Measurements from ENCODE around the gene KCNJ10.

KCNJ10 gene

DNA sequence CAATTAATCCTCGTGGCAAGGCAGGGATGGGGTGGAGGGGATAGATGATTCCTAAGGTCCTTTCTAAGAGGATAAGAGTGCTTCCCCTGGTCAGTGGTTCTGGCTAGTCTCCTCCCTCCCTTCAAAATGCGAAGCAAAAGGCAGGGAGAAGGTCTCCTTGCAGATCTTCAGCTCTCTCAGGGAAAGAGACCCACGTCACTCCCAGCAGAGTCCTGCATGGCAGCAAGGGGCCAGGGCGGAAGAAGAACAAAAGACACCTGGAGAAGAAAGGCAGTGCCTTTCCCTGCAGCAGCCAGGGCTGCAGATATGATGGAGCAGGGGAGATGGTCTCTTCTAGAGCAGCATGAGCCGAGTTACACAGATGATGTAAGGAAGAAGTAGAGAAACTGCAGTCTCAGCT, 86.3 kb downstream of the KCNJ10 start:
- no peak for DNase-seq

DNA sequence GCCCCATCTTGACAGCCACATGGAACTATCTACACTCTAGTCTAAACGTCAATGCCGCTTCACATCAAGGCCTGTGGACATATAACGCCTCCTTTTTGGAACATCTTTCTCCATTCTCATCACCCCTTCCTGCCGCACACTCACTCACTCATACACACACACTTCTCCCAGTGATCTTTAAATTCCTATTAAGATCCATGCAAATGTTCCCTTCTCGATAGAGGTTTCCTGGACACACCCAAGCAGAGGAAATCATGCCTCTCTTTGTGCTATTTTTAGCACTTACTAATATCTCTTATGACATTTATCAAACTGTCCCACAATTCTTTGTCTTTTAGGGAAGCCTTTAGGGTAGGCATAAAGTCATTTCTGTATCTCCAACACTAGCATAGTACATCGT, 87.7 kb downstream of the KCNJ10 start:
- no peak for DNase-seq

DNA sequence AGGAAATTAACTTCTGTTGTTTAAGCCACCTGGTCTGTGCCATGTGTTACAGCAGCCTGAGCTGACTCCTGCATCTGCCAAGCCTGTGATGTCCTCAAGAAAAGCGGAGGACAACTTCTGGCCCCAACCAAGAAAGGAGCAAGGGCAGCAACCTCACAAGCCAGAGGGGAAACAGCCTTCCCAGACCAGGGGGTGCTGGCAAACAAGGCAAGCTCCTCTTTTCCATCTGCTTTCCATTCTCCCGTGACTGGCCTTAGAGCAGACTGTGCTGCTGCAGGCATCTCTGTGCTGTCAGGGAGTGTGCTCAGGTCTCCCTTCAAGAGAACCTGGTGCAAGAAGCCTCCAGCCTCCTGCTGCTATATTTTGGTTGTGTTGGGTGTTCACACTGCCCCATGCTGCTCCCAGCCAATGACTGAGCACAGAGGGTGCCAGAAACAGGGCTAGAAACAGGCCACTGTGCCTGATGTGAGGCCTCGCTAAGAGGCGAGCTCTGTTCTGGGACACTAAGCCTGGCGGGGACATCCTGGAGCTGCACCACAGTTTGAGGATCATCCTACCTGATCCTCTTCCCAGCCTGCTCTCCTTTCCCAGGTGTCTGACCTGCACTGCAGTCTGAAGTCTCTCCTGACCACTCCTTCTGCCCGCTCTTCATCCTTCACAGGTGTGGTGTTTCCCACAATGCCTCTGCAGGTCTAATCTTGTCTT, 88.5 kb downstream of the KCNJ10 start:
- DNase-seq, result no peak

DNA sequence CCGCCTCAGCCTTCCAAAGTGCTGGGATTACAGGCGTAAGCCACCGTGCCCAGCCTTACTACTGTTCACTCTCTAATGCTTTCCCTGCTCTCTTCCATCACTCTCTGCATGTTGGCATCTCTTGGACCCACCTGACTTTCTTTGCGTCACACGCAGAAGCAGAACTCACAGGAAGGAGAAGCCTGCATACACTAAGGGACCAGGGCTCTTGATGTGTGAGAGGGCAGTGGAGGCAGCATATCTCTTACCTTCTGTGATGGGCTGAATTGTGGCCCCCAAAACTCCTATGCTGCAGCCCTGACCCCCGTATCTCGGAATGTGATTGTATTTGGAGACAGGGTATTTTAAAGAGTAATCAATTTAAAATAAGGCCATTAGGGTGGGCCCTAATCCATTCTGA, 89.2 kb downstream of the KCNJ10 start:
- DNase-seq, result no peak

DNA sequence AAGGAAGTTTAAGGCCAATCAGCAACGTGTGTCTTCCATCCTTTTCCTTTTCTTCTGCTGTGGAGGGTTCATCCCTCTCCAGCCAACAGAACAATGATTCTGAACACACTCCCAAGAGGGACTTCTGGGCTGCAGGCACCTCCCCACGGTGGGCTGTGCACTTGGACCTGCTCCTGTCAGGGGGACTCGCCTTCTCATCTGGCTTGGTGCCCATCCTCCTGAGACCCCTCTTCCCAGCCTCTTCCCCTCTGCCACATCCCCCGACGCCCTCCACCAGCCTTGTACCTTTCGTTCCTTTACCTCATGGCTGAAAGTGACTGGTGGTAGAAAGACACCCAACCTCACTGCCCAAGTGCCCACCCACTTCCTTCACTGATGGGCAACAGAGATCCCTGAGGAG, 89.9 kb downstream of the KCNJ10 start:
- no peak for DNase-seq

DNA sequence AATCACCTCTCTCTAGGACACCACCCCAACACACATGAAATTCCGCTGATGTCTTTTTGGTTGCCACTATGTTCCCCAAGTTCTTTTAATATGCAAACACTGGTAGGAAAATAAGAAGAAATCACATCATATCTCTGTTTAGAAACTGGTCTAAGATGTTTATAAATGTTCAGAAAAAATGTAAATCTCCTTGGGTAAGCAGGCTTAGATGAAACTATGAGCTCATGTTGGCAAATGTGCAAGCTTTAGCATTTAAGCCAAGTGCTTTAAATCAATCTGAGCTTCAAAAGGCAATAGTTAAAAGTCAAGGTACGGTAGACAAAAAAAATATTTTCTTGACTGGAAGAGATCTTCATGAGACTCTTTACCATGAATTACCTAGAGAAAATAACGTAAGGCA, 90.7 kb downstream of the KCNJ10 start:
- no peak for DNase-seq

DNA sequence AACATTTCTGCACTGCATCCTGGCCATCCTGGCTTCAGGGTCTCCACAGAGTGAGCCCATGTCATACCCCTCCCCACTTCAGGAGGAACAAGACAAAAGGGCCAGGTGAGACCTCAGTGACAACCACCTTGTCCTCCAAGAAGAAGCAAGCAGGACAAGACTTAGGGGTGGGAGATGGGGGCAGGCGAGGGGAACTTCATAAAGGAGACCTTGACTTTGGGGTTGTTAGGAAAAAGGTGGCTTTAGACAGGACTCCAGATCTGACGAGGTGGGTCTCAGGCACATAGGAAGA, 91.9 kb downstream of the KCNJ10 start:
- DNase-seq, result no peak

DNA sequence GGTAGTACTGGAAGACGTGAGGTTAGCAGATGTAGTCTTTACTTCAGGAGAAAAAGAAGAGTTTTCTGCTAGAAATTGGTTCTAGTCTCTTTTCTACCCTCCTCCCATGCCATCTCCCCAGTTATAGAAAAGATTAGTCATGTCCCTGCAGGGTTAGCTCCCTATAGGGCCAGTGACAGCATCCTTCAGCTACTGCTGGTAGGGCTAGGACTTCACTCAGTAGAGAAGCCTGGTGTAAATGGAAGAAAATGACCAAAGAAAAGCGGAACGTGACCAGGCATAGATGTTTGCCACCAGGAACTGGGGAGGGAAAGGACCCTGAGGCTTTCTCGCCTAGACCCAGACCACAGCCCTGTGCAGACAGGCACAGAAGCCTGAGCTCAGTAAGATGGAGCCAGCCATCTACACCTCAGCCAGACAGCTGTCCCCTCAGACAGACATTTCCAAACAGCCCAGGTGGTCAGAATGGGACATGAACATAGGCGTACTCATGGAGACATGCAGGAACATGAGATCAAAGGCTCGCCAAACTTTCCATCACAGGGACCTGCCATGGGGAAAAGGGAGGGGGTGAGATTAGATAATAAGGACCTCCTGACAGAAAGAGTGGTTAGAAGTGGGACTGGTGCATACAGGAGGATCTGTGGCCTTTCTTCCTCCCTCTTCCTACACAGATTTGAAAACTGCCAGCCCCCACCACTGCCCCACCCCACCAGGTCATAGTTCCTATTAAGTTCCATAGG, 92.4 kb downstream of the KCNJ10 start:
- DNase-seq, result no peak

DNA sequence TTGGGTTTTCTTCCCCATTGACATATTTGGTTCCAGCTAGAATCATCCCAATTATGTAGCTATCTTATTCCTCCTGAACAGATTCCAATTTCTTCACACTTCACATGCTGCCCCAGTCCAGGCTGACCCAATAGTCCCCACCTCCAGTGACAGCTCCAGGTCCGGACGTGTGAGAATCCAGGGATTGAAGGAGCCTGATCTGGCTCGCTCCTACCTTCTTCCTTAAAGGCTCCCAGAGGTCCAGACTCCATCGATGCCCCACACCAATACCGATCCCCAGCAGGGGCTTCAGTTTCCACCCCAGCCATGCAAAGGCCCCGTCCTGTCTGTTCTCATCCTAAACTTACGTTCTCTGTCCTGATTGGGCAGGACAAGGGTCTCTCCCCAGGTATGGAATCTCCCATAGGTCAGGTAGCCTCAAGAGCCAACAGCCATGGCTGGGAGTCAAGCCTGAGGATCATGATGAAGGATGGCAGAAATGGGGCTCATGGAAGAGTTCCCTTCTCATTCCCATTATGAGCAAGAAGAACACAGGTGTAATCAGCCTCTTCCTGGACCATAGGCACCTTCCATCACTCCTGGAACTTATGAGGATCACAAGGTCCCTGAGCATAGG, 95.5 kb downstream of the KCNJ10 start:
- no peak for DNase-seq

DNA sequence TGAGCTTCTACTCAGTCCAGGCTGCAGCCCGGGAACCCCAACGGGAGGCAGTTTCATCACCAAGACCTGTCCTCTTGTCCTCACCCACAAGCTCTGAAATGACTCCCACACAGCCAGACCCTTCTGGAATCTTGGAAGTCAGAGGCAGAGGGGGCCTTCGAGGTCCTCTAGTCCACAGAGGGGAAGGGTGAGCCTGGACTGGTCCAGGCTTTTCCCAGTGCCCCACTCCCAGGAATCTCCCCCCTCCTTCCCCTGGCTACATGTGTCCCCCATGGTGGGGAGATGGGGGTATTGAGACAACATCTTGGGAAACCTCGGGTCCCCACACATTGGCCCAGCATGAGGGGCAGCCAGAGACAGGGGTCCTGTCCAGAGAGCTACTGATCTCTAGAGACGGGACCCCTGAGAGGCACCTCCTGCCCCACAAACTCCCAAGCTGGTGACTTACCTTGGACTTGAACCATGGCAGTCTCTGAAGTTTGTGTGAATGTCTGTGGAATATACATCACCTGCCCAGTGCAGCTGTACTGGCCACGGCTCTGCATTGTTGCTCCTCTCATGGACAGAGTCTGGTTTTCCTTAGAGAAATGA, 96.5 kb downstream of the KCNJ10 start:
- DNase-seq, result no peak

DNA sequence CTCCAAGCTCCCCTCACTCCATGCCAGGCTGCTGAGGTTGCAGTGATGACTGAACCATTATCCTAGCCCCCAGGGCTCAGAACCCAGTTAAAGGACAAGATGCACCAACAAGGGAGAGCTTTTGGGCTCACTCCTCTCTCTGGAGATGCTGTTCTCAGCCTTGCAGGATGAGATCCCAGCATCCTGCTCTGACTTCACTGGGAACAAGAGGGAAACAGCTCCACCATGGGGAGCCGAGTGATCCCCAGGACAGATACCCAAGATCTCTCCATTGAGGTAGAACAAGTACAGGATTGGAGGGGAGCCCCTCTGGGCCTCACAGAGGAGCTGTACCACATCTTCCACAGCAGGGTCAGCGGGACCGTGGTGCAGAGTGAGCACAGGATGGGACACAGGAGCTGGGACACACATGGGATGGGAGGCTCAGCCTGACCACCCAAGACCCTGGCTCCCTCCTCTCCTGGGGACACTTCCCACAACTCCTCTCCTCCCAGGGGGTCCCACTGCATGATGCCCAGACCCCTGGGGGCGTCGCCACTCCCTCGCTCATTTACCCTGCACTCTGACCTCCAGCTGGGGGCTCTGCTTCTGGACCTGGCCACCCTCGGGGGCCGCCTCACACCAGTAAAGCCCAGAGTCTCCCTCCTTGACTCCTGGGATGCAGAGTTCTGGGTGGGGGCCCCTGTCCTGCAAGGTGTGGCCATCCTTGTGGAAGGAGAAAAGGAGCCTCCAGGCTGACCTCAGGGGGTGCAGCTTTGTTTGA, 97.3 kb downstream of the KCNJ10 start:
- no peak for DNase-seq

DNA sequence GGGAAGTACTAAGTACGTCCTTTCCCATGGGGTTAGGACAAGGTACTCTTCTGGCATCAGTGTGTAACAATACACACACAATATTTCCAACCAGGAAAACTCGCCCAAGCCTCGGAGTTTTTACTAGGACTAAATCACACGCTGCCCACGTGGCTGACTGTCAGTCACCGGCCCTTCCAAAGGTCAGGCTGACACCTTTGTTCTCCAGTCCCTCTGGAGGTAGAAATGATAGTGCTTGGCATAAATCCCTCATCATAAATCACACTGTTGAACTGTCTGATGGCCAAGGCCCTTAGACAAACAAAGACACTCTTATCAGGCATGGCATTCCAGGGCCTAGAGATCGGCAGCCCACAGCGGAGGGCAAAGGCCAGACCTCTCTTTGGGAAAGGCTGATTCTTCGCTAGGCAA, 99.0 kb downstream of the KCNJ10 start:
- DNase-seq, result no peak

DNA sequence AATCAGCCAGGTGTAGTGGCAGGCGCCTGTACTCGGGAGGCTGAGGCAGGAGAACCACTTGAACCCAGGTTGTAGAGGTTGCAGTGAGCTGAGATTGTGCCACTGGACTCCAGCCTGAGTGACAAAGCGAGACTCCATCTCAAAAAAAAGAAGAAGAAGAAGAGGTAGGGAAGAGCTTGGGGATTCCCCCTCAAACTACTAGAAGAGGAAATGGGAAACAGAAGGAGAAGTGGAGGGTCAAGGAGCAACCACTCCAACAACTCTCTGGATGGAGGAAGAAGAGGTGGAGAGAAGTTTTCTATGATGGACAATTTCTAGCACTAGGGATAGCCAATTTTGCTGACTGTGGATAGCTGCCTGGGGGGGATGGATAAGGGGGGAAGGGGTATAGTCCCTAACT, 101.1 kb downstream of the KCNJ10 start:
- DNase-seq, result no peak

DNA sequence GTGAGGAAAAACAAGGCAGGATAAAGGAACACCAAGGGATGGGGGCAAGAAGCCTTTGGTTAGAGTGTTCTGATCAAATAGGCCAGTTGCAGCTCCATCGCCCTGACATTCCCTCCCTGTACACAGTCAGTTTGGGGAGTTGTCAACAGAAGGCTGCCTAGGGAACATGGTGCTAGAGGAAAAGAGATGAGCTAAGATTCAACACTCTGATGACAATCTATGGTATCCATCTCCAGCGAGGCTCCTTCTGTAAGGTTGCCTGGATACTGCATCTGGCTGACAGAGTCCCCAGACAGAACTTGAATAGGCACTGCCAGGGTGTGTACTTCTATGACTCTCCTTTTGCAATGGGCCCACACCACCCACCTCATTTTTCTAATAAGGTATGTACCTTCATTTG, 104.7 kb downstream of the KCNJ10 start:
- DNase-seq, result no peak

DNA sequence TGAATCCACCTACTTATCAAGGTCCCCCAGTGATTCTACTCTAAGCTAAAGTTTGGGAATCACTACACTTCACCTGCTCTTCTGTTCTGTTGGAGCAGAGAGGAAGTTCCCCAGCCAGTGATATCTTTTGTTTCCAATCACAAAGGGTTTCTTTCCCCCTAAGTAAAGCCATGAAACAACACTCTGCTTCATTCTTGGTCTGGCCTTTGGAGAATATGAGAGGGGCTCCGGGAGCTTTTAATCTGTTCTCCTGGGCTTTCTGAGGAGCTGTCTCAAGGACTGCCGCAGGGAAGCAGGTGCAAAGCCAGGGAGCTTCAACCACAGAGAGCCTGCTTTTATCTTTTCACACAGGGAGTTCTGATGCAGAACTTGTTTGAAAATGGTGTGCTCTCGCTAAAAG, 105.8 kb downstream of the KCNJ10 start:
- no peak for DNase-seq

DNA sequence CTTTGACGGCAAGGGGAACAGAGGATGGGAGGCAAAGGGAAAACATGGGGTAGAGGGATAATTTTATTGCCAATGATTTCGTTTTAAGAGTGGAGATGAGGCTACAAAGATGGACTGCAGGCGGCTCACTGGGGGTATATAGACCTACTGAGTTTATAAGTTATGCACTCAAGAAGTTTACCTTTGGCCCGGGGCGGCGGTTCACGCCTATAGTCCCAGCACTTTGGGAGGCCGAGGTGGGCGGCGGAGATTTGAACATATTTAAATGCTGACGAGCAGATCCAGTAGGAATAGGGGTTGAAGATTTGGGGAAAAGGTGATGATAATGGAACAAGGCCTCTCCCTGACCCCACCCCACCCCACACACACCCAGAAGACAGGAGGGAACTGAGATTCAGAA, 107.8 kb downstream of the KCNJ10 start:
- no peak for DNase-seq

DNA sequence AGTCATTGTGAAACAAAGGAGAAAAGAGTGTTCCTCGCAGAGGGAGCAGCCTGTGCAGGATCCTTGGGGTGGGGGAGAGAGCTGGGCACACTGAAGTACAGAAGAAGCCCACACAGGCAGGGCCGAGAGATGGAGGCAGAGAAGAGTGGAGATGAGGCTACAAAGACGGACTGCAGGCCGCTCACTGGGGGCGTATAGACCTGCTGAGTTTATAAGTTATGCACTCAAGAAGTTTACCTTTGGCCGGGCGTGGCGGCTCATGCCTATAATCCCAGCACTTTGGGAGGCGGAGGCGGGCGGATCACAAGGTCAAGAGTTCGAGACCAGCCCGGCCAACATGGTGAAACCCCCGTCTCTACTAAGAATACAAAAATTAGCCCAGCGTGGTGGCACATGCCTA, 108.3 kb downstream of the KCNJ10 start:
- DNase-seq, result no peak

DNA sequence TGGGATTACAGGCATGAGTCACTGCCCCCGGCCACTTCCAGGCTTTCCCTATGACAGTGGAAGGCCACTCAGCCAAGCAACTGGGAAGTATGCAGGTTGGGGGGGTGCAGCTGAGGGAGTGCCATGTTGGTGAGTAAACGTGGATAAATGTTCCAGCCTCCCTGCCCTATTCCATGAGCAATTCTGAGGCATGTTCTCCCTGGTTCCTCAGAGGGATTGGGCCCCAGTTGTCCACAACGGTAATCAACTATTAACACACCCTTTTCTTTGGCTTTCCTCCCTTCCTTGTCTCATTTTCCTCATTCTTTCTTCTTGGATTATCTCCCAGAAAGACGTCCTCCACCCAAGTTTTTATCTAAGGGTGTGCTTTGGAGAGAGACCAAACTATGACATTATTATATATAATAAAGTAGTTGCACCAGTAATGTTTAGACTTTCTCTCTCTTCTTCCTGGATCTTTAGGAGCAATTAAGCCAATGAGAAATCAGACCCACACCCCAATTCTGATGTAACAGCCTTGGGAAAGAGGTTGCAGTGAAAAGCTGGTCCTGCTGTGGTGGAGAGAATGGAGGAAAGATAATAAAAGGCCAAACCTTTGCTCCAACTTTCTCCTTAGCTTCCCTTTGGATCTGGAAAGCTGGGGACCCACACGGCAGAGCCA, 109.1 kb downstream of the KCNJ10 start:
- DNase-seq, result peak; percentile 64

DNA sequence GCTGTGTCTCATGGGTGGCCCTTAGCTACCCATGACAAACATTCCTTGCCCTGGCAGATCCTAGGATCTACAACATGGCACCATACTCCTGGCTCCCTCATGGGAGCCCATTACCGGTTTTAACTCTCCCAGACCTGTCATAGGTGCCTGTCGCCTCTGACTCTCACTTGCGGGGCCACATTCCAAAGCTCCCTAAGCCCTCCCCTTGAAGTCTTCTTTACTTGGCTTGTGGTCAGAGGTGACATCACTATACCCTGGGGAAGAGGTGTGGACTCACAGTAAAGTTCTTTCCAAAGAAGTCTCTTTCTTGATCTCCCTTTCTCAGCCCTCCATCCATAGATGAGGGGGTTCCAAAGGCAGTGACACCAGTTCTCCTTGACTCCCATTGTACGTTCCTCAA, 110.5 kb downstream of the KCNJ10 start:
- no peak for DNase-seq

DNA sequence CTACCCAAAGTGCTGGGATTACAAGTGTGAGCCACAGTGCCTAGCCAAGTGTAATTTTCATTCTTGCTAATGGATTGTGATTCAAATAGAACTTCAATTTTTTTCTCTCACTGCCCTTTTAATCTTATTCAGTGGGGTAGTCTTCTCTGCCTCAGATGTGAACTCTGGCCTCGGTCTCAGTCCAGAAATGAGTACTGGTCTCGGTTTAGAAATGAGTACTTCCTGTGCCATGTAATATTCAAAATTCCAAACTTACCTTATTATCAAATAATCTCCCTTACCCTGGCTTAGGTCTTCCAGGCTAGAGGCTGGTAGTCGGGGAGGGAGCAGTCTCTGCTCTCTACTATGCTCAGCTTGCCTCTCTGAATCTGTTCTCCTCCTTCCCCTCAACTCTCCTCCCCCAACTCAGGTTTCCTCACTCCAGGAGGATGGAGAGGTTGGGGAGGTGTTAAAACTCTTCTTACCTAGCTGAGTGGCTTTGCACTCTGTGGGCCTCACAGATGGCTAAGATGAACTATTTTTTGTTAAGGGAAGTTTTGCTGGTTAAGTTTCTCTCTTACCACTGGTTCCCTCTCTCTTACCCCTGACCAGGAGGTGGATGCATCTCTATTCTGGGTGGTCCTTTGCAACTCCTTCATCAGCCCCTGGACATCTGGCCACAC, 111.1 kb downstream of the KCNJ10 start:
- DNase-seq, result no peak

DNA sequence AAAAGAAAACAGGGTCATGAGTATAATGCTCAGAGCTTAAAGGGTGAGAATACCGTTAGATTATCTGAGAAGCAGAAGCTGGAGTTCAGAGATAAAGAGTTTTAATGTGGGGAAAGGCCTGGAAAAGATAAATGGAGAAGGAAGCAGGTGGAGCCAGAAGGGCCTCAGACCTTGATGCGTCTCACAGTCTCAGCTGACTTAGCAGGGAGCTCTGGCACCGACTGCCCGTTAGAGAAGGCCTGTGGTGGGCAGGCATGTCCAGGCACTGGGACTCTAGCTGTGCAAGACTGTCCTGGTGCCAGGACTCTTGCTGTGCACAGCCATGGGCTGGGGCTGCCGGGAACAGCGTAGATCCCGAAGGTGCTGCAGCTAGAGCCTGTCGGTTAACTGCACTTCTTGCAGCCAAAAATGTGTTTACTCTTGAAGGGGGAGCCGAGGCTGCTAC, 112.1 kb downstream of the KCNJ10 start:
- no peak for DNase-seq

DNA sequence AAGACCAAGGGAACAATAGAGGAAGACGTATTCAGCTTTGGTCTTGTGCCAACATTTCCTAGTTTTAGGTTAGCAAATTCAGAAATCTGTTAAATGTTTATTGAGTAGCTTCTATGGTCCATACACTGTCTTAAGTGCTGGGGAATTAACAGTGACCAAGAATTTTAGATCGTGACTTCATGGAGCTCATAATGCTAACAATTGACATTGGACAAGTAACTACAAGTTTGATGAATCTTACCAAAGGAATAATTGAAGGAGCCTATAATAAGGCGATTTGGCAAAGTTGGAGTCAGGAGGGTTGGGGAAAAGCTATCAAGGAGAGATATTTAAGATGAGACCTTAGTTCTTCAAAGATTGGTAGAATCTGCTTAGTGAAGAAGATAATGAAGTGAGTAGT, 114.5 kb downstream of the KCNJ10 start:
- no peak for DNase-seq

Data from GOT3 (cell line).